HUES64 (cell line): Measurements from ENCODE around the gene ING3. TPM values are rescaled to one million over a fixed set of nuclear protein-coding genes. Genes with fewer than 3 reads are reported as not detected.
A peak's percentile ranks its signal among the peaks of the same experiment; 100 is the strongest.

ENCODE experiments used
- H3K27ac ChIP-seq: 2 replicates; pipeline ENCODE4 v1.7.0; 2013; ENCODE audit warnings: low read depth, low read length, inconsistent platforms
- H3K27me3 ChIP-seq: 2 replicates; pipeline ENCODE4 v1.6.1; 2013; ENCODE audit warnings: mild to moderate bottlenecking, low read length; ENCODE audit not compliant: insufficient read depth
- H3K36me3 ChIP-seq: 2 replicates; pipeline ENCODE4 v1.6.1; 2013; ENCODE audit warnings: mild to moderate bottlenecking, low read length; ENCODE audit not compliant: insufficient read depth
- H3K4me1 ChIP-seq: 2 replicates; pipeline ENCODE4 v1.6.1; 2013; ENCODE audit warnings: mild to moderate bottlenecking, low read length, moderate library complexity; ENCODE audit not compliant: insufficient read depth
- H3K4me3 ChIP-seq: 2 replicates; pipeline ENCODE4 v1.5.1; 2013; ENCODE audit warnings: mild to moderate bottlenecking, low read length, moderate library complexity
- H3K9ac ChIP-seq: 2 replicates; pipeline ENCODE4 v1.6.1; 2013; ENCODE audit warnings: mild to moderate bottlenecking, low read depth, low read length
- H3K9me3 ChIP-seq: 2 replicates; pipeline ENCODE4 v1.6.1; 2013; ENCODE audit warnings: low read depth, low read length; ENCODE audit not compliant: insufficient read depth
- WGBS: fragments of 150-250, 120-280 bp; methylation state at CpG from one replicate; pipeline ENCODE4 v1.1.7; 2013; ENCODE audit warnings: missing lambda C conversion rate; 5-methylcytosine and 5-hydroxymethylcytosine counted together
- polyA plus RNA-seq, 2 experiments: library from polyadenylated mRNA; stranded (reverse); fragments of 50-300 nt; gene quantifications; one replicate each; pipeline ENCODE4 v1.2.3, GENCODE V29; 2013

ING3 gene, protein sequence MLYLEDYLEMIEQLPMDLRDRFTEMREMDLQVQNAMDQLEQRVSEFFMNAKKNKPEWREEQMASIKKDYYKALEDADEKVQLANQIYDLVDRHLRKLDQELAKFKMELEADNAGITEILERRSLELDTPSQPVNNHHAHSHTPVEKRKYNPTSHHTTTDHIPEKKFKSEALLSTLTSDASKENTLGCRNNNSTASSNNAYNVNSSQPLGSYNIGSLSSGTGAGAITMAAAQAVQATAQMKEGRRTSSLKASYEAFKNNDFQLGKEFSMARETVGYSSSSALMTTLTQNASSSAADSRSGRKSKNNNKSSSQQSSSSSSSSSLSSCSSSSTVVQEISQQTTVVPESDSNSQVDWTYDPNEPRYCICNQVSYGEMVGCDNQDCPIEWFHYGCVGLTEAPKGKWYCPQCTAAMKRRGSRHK
- 22.0 TPM for polyA plus RNA-seq (2013, experiment 1 of 2)
- polyA plus RNA-seq (2013, experiment 2 of 2): 19.8 TPM

GRCh38 chr7:120950539-120951308, at the start of gene ING3:
Gene ING3 (plus strand): TSS chr7:120950777. CDS start chr7:120950897, 120 bp downstream.
- under 1% methylated on average over 71 of the region's 71 CpGs for WGBS
- Histone ChIP-seq H3K27me3 (no peaks in the 10 kb centered on the region), H3K9ac (peak within 1 kb of the TSS; percentile 98), H3K4me3 (peak within 1 kb of the TSS; percentile 84), H3K27ac (peak within 1 kb of the TSS; percentile 97), H3K36me3 (peaks cover 38% of the 10 kb centered on the region), H3K4me1 (peaks cover 4% of the 10 kb centered on the region; the same call in 1 of the 2 replicates), H3K9me3 (no peaks in the 10 kb centered on the region)

DNA sequence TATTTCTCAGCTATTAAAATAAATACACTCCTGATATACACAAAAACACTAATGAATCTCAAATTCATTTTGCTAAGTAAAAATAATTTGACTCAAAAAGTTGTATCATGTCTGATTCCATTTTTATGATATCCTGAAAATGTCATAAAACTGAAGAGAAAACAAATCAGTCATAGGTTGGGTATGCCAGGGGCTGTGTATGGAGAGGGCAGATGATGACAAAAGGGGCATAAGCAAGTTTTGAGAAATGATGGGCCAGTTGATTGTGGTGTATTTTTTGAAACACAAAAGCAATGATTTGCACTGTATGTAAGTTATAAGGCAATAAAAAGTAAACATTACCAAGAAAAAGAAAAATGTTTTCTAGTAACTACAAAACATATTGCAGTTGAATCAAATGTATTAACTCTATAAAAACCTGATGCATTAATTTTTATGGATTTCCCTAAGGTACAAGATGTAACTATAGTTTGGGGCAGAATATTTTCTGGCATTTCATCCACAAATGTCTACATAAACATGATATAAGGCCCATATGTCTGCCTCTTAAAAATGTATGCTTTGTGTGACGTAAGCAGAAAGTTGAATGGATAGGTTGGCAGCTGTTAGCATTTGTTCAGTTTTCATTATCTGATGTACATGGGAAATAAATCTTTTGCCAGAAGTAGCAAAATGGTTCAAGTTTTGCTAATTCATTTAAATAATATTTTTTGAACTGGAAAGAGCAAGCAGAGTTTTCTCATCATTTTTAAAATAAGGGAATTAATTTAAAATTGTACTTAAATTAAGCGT, 35.1 kb upstream of the ING3 start:
- no peaks in the 10 kb centered on the region for H3K36me3 ChIP-seq
- no peaks in the 10 kb centered on the region for H3K9me3 ChIP-seq
- no peaks in the 10 kb centered on the region for H3K27me3 ChIP-seq
- no peak overlapping the region for H3K4me3 ChIP-seq
- no peak overlapping the region for H3K9ac ChIP-seq
- WGBS: 100% methylated on average over 1 of the region's 2 CpGs
- H3K4me1 ChIP-seq: no peaks in the 10 kb centered on the region
- no peak overlapping the region for H3K27ac ChIP-seq

- Histone ChIP-seq H3K27me3 (no peaks in the 10 kb centered on the region), H3K4me1 (no peaks in the 10 kb centered on the region), H3K36me3 (no peaks in the 10 kb centered on the region), H3K9ac (no peak overlapping the region), H3K4me3 (no peak overlapping the region), H3K9me3 (no peaks in the 10 kb centered on the region), H3K27ac (no peak overlapping the region)
- 94% methylated on average over 2 of the region's 3 CpGs for WGBS
These were observed 34.5 kb upstream of the ING3 start for GRCh38 chr7:120916121-120916520.

GRCh38 chr7:120916538-120916937, 34.0 kb upstream of the ING3 start:
- Histone ChIP-seq H3K4me3 (no peak overlapping the region), H3K36me3 (no peaks in the 10 kb centered on the region), H3K27ac (no peak overlapping the region), H3K4me1 (no peaks in the 10 kb centered on the region), H3K27me3 (no peaks in the 10 kb centered on the region), H3K9ac (no peak overlapping the region), H3K9me3 (no peaks in the 10 kb centered on the region)
- no CpG with 5 or more reads among the region's 1 CpG for WGBS

DNA sequence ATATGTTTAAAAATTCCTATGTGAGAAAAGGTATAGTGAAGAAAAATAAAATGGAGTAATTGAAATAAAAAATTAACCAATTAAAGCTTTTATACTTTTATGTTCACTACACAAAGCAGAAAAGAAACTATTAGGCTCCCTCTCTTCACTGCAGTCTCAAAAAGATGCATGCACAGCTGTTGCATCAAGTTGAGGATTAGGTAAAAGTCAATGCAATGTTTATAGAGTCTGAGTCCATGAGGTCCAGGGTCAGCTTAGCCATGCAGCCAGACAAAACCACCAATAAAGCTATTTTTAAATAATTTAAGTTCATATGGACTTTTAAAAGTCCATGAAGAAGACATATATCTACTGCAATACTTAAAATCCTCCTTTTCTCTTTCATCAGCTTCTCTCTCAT, 31.1 kb upstream of the ING3 start:
- H3K9me3 ChIP-seq: no peaks in the 10 kb centered on the region
- H3K36me3 ChIP-seq: no peaks in the 10 kb centered on the region
- no peaks in the 10 kb centered on the region for H3K27me3 ChIP-seq
- no peak overlapping the region for H3K27ac ChIP-seq
- H3K4me1 ChIP-seq: peaks cover 4% of the 10 kb centered on the region; the same call in 1 of the 2 replicates
- no peak overlapping the region for H3K9ac ChIP-seq
- H3K4me3 ChIP-seq: no peak overlapping the region

- 98% methylated on average over 2 of the region's 2 CpGs for WGBS
- Histone ChIP-seq H3K9ac (no peak overlapping the region), H3K36me3 (no peaks in the 10 kb centered on the region), H3K4me1 (peaks cover 4% of the 10 kb centered on the region; the same call in 1 of the 2 replicates), H3K4me3 (no peak overlapping the region), H3K27me3 (no peaks in the 10 kb centered on the region), H3K27ac (no peak overlapping the region), H3K9me3 (no peaks in the 10 kb centered on the region)
These were observed 30.5 kb upstream of the ING3 start for GRCh38 chr7:120920034-120920433.

- H3K4me1 ChIP-seq: peaks cover 4% of the 10 kb centered on the region; the same call in 1 of the 2 replicates
These were observed 29.8 kb upstream of the ING3 start for GRCh38 chr7:120920591-120921274.

DNA sequence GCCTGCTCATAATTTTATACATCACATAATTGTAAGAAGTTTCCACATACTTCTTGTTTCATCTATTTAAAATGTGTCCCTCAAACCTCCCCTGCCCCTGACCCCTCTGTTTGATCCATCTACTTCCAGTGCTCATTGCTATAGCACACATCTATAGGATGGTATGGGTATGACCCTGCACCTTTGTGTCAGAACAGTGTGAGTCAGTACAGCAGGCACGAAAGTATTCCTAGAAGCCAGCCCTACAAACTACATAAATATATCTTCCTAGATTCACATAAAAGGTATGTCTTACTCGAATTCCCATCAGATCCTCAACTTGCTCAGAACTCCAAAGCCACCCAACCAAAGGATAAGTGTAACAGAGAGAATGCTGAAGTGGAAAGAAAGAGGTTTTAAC, 25.7 kb upstream of the ING3 start:
- no peak overlapping the region for H3K27ac ChIP-seq
- WGBS: 79% methylated on average over 2 of the region's 2 CpGs
- no peaks in the 10 kb centered on the region for H3K27me3 ChIP-seq
- no peak overlapping the region for H3K9ac ChIP-seq
- H3K4me3 ChIP-seq: no peak overlapping the region
- no peaks in the 10 kb centered on the region for H3K9me3 ChIP-seq
- peaks cover 18% of the 10 kb centered on the region for H3K4me1 ChIP-seq
- no peaks in the 10 kb centered on the region for H3K36me3 ChIP-seq

More at GRCh38 chr7:120920591-120921274, 29.8 kb upstream of the ING3 start:
- Histone ChIP-seq H3K9ac (no peak overlapping the region), H3K27me3 (no peaks in the 10 kb centered on the region), H3K36me3 (no peaks in the 10 kb centered on the region), H3K4me3 (no peak overlapping the region), H3K27ac (no peak overlapping the region), H3K9me3 (no peaks in the 10 kb centered on the region)
- WGBS: 96% methylated on average over 3 of the region's 3 CpGs

GRCh38 chr7:120925392-120925791, 25.2 kb upstream of the ING3 start:
- no peak overlapping the region for H3K9ac ChIP-seq
- no peak overlapping the region for H3K4me3 ChIP-seq
- H3K36me3 ChIP-seq: no peaks in the 10 kb centered on the region
- no peaks in the 10 kb centered on the region for H3K27me3 ChIP-seq
- no peaks in the 10 kb centered on the region for H3K9me3 ChIP-seq
- WGBS: 90% methylated on average over 5 of the region's 5 CpGs
- H3K4me1 ChIP-seq: peaks cover 18% of the 10 kb centered on the region
- no peak overlapping the region for H3K27ac ChIP-seq

GRCh38 chr7:120926943-120927346, 23.6 kb upstream of the ING3 start:
- Histone ChIP-seq H3K9ac (no peak overlapping the region), H3K4me3 (peak overlapping the region; percentile 18; the same call in 1 of the 2 replicates), H3K27me3 (no peaks in the 10 kb centered on the region), H3K27ac (peak overlapping the region; percentile 39), H3K9me3 (no peaks in the 10 kb centered on the region), H3K4me1 (peaks cover 18% of the 10 kb centered on the region), H3K36me3 (no peaks in the 10 kb centered on the region)
- 88% methylated on average over 1 of the region's 2 CpGs for WGBS
